ENCODE measurements around the gene SVBP. TPM values are rescaled to one million over a fixed set of nuclear protein-coding genes. Genes with fewer than 3 reads are reported as not detected.

SVBP gene
- total and polyA plus RNA-seq, 2 of the 8 experiments (the other 6 are each of a cell fraction or from before 2014, with no cell fraction given): 29.7 to 30.2 TPM

DNA sequence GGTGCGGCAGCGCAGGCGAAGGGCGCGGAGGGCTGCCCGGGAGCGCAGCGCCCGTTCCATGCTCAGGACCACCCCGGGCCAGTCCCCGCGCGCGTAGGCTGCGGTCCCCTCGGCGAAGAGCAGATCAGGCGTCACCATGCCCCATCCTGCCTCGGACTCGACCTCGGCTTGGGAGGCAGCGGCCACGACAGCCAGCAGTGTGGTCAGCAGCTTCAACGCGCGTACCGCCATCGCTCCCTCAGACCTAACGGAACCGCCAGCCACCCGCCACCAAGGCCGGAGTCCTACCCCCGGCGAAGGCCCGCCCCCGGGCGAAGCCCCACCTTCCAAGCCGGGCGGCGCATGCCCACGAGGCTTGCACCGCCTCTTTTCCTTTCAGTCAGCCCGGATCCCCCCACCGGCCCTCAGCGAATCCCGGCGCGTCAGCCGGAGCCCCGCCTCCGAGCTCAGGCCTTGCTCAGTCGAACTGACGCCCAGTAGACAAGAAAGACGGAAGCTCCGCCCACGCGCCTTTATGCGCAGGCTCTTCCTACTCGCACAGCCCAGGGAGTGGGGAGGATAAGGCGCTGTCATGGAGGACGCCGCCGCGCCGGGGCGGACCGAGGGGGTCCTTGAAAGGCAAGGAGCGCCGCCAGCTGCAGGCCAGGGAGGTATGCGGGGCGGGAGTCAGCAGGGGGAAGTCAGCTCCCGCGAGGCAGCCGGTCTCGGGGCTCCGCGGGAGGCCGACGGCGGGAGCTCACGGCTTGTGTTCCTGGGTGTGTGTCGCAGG, 50.3 kb downstream of the SVBP start, which contains the start of the genes C1orf50 and P3H1 (continued):
- 0 out of 2 replicates have a peak, but pooled peaks have one; percentile 50 for TF ChIP-seq TBP (IDR thresholded peaks at IDR 0.05; ENCODE audit: low read depth, low read length)
- TF ChIP-seq SP1 (IDR thresholded peaks at IDR 0.05; ENCODE audit: low read depth, low read length): no peak
- peak in 1 of 2 experiments; percentile 76; a peak in 2 of 4 replicates for TF ChIP-seq SIN3A (conservative IDR thresholded peaks at IDR 0.05 in 1 of 2, IDR thresholded peaks at IDR 0.05 in 1 of 2; ENCODE audit: low read depth in 1 of 2, low read length in 2 of 2)
- TF ChIP-seq RXRA (IDR thresholded peaks at IDR 0.05; ENCODE audit: insufficient read depth, low read depth, low read length): no peak
- no peak for TF ChIP-seq GTF2F1 (IDR thresholded peaks at IDR 0.05; ENCODE audit: borderline replicate concordance, low read depth, low read length)
- no peak for TF ChIP-seq GABPA (IDR thresholded peaks at IDR 0.05; ENCODE audit: borderline replicate concordance, insufficient read depth, low read length)
- TF ChIP-seq EP300 (IDR thresholded peaks at IDR 0.05; ENCODE audit: borderline replicate concordance in 1 of 2, low read depth in 2 of 2, low read length in 2 of 2): no peak
- TF ChIP-seq TCF12 (IDR thresholded peaks at IDR 0.05; ENCODE audit: low read depth, low read length): no peak
- TF ChIP-seq SIRT6 (IDR thresholded peaks at IDR 0.05; ENCODE audit: low read length): no peak
- peak; percentile 87 for TF ChIP-seq NRF1 (IDR thresholded peaks at IDR 0.05; ENCODE audit: low read depth, low read length)
- no peak for TF ChIP-seq EZH2 (IDR thresholded peaks at IDR 0.05; ENCODE audit: low read depth, low read length, severe bottlenecking)
- TF ChIP-seq YY1 (IDR thresholded peaks at IDR 0.05; ENCODE audit: low read depth, low read length): peak; percentile 33; the same call in 1 of the 2 replicates
- TF ChIP-seq PHF8 (conservative IDR thresholded peaks at IDR 0.05; ENCODE audit: low read depth, low read length): peak; percentile 77; the same call in 1 of the 2 replicates
- no peak for TF ChIP-seq RFX5 (IDR thresholded peaks at IDR 0.05; ENCODE audit: borderline replicate concordance, low read depth, low read length)
- no peak; the same call in 1 of the 2 replicates for TF ChIP-seq RBBP5 (IDR thresholded peaks at IDR 0.05; ENCODE audit: borderline replicate concordance, low read depth, low read length)
- TF ChIP-seq TEAD4 (IDR thresholded peaks at IDR 0.05; ENCODE audit: low read depth, low read length): no peak; the same call in 1 of the 2 replicates
- no peak for TF ChIP-seq ZNF274 (IDR thresholded peaks at IDR 0.05; ENCODE audit: borderline replicate concordance, extremely low read depth, low read length)
- TF ChIP-seq BCL11A (IDR thresholded peaks at IDR 0.05; ENCODE audit: low read depth in 2 of 2, low read length in 2 of 2): no peak
- no peak for TF ChIP-seq FOSL1 (IDR thresholded peaks at IDR 0.05; ENCODE audit: insufficient read depth, low read depth, low read length)
- TF ChIP-seq, protein P1, sequence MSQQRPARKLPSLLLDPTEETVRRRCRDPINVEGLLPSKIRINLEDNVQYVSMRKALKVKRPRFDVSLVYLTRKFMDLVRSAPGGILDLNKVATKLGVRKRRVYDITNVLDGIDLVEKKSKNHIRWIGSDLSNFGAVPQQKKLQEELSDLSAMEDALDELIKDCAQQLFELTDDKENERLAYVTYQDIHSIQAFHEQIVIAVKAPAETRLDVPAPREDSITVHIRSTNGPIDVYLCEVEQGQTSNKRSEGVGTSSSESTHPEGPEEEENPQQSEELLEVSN (IDR thresholded peaks at IDR 0.05): no peak; the same call in 1 of the 2 replicates
- no peak for TF ChIP-seq CHD1 (IDR thresholded peaks at IDR 0.05; ENCODE audit: low read depth, low read length)
- TF ChIP-seq, protein P2, sequence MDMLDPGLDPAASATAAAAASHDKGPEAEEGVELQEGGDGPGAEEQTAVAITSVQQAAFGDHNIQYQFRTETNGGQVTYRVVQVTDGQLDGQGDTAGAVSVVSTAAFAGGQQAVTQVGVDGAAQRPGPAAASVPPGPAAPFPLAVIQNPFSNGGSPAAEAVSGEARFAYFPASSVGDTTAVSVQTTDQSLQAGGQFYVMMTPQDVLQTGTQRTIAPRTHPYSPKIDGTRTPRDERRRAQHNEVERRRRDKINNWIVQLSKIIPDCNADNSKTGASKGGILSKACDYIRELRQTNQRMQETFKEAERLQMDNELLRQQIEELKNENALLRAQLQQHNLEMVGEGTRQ (IDR thresholded peaks at IDR 0.05; ENCODE audit: low read length): no peak

Data from H1 (cell line).